CD4-positive, CD25-positive, alpha-beta regulatory T cell (primary cell): Measurements from ENCODE around the gene PDPK1. TPM values are rescaled to one million over a fixed set of nuclear protein-coding genes. Genes with fewer than 3 reads are reported as not detected.

Experiments used
- ATAC-seq, 2 donors: fragments of 150-1000 bp; cut with Tn5 transposase; one replicate each; pipeline ENCODE4 v1.10.0; 2021; ENCODE audit warnings: low read depth in 2 of 2, moderate number of reproducible peaks in 2 of 2, moderate library complexity in 1 of 2
- DNase-seq, 3 donors: peaks; one replicate each; pipeline versions ENCODE4 v3.0.0 to v3.0.0-alpha.2; 2012 to 2022; ENCODE audit warnings: mixed read lengths in 1 of 3
- H3K27ac ChIP-seq: one replicate; pipeline ENCODE4 v1.7.0; 2013; ENCODE audit warnings: mild to moderate bottlenecking, low read length; ENCODE audit not compliant: insufficient read depth, poor library complexity, severe bottlenecking
- H3K27me3 ChIP-seq: one replicate; pipeline ENCODE4 v1.7.0; 2013; ENCODE audit warnings: low read length; ENCODE audit not compliant: control insufficient read depth, insufficient read depth
- H3K36me3 ChIP-seq: one replicate; pipeline ENCODE4 v1.7.0; 2013; ENCODE audit warnings: mild to moderate bottlenecking, low read length, moderate library complexity; ENCODE audit not compliant: control insufficient read depth, insufficient read depth
- H3K4me1 ChIP-seq: 2 replicates; pipeline ENCODE4 v1.7.0; 2013; ENCODE audit warnings: mild to moderate bottlenecking, low read length; ENCODE audit not compliant: insufficient read depth, control insufficient read depth, poor library complexity, severe bottlenecking
- H3K4me3 ChIP-seq: one replicate; pipeline ENCODE4 v1.7.0; 2013; ENCODE audit warnings: low read depth, mild to moderate bottlenecking, low read length, moderate library complexity
- H3K9me3 ChIP-seq, 2 experiments: 1 replicate in 1 of 2; 2 replicates in 1 of 2; pipeline ENCODE4 v1.7.0; 2013; ENCODE audit warnings: low read length in 2 of 2, mild to moderate bottlenecking in 1 of 2, moderate library complexity in 1 of 2; ENCODE audit not compliant: control insufficient read depth in 2 of 2
- H3K27ac Mint-ChIP-seq, 3 donors: one replicate each; pipeline ENCODE4 v1.8.0; 2020 to 2022; ENCODE audit warnings: mild to moderate bottlenecking in 3 of 3, mixed read lengths in 3 of 3, moderate library complexity in 2 of 3
- H3K27me3 Mint-ChIP-seq: one replicate; pipeline ENCODE4 v1.8.0; 2022; ENCODE audit warnings: mild to moderate bottlenecking, mixed read lengths
- H3K36me3 Mint-ChIP-seq: one replicate; pipeline ENCODE4 v1.8.0; 2020; ENCODE audit warnings: mixed read lengths
- H3K4me1 Mint-ChIP-seq, 4 donors: one replicate each; pipeline ENCODE4 v1.8.0; 2020 to 2022; ENCODE audit warnings: mixed read lengths in 4 of 4, mild to moderate bottlenecking in 1 of 4
- H3K4me3 Mint-ChIP-seq, 4 donors: one replicate each; pipeline ENCODE4 v1.8.0; 2020 to 2022; ENCODE audit warnings: mild to moderate bottlenecking in 4 of 4, mixed read lengths in 4 of 4, moderate library complexity in 3 of 4
- H3K9me3 Mint-ChIP-seq, 7 donors: one replicate each; pipeline ENCODE4 v1.8.0; 2020 to 2022; ENCODE audit warnings: mixed read lengths in 7 of 7, mild to moderate bottlenecking in 3 of 7, moderate library complexity in 2 of 7
- polyA plus RNA-seq, 4 donors: library from polyadenylated mRNA; unstranded; fragments of 300-500 nt; fragmentation: Illumina TruSeq; gene quantifications; one replicate each; pipeline ENCODE4 v1.2.3, GENCODE V29; 2021
- total RNA-seq: library from RNA; stranded (reverse); gene quantifications from one replicate; pipeline ENCODE4 v1.2.3, GENCODE V29; 2022

PDPK1 gene
- total RNA-seq (57.4 TPM), polyA plus RNA-seq (10 to 100 TPM; 28.0 to 33.7 (median 30.2) TPM)

GRCh38 chr16:2537451-2538379, at the start of gene PDPK1:
PDPK1 (plus strand) TSS chr16:2538021; CDS start chr16:2538113, 92 bp downstream.
- H3K27me3 Mint-ChIP-seq, result peaks cover 4% of the 10 kb centered on the region
- H3K4me3 Mint-ChIP-seq, result peak within 1 kb of the TSS; percentile 89 to 92 (median 90)
- no peaks in the 10 kb centered on the region for H3K27me3 ChIP-seq
- no peaks in the 10 kb centered on the region for H3K9me3 Mint-ChIP-seq
- no peaks in the 10 kb centered on the region for H3K36me3 ChIP-seq
- peaks cover 4 to 54% (median 31%) of the 10 kb centered on the region in 4 donors for H3K4me1 Mint-ChIP-seq
- DNase-seq (peak; percentile 92 to 97 (median 95)), ATAC-seq (peak; percentile 92)
- peak within 1 kb of the TSS; percentile 78 for H3K4me3 ChIP-seq
- H3K4me1 ChIP-seq, result peaks cover 33% of the 10 kb centered on the region
- H3K36me3 Mint-ChIP-seq, result no peaks in the 10 kb centered on the region
- peak within 1 kb of the TSS; percentile 69 to 94 (median 86) for H3K27ac Mint-ChIP-seq
- H3K9me3 ChIP-seq, result no peaks in the 10 kb centered on the region
- peak within 1 kb of the TSS; percentile 75 for H3K27ac ChIP-seq

- ATAC-seq (no peak), DNase-seq (no peak)
- Mint-ChIP-seq H3K27ac (no peak overlapping the region), H3K4me1 (peaks cover 4 to 16% (median 8%) of the 10 kb centered on the region in 4 donors), H3K4me3 (no peak overlapping the region), H3K9me3 (no peaks in the 10 kb centered on the region), H3K36me3 (no peaks in the 10 kb centered on the region), H3K27me3 (no peaks in the 10 kb centered on the region)
- Histone ChIP-seq H3K36me3 (no peaks in the 10 kb centered on the region), H3K9me3 (no peaks in the 10 kb centered on the region), H3K4me1 (peaks cover 10% of the 10 kb centered on the region), H3K4me3 (no peak overlapping the region), H3K27ac (no peak overlapping the region), H3K27me3 (no peaks in the 10 kb centered on the region)
These were observed 48.2 kb upstream of the PDPK1 start for GRCh38 chr16:2489581-2489980.

- Histone ChIP-seq H3K4me3 (no peak overlapping the region), H3K36me3 (no peaks in the 10 kb centered on the region), H3K9me3 (no peaks in the 10 kb centered on the region), H3K4me1 (peaks cover 10% of the 10 kb centered on the region), H3K27me3 (no peaks in the 10 kb centered on the region), H3K27ac (no peak overlapping the region)
- Mint-ChIP-seq H3K4me1 (peaks cover 4 to 13% (median 8%) of the 10 kb centered on the region in 4 donors), H3K36me3 (no peaks in the 10 kb centered on the region), H3K27ac (no peak overlapping the region), H3K9me3 (no peaks in the 10 kb centered on the region), H3K4me3 (no peak overlapping the region), H3K27me3 (no peaks in the 10 kb centered on the region)
- no peak for DNase-seq
- no peak for ATAC-seq
These were observed 47.4 kb upstream of the PDPK1 start for GRCh38 chr16:2490190-2491105.

- peaks cover 2% of the 10 kb centered on the region for H3K4me1 ChIP-seq
- Mint-ChIP-seq H3K4me1 (peaks cover 2 to 5% (median 2%) of the 10 kb centered on the region in 4 donors), H3K27ac (no peak overlapping the region), H3K27me3 (no peaks in the 10 kb centered on the region), H3K36me3 (no peaks in the 10 kb centered on the region), H3K9me3 (no peaks in the 10 kb centered on the region), H3K4me3 (no peak overlapping the region)
- H3K4me3 ChIP-seq, result no peak overlapping the region
- ATAC-seq (no peak), DNase-seq (no peak)
- no peaks in the 10 kb centered on the region for H3K27me3 ChIP-seq
- peaks cover 3% of the 10 kb centered on the region for H3K36me3 ChIP-seq
- H3K27ac ChIP-seq, result no peak overlapping the region
- H3K9me3 ChIP-seq, result no peaks in the 10 kb centered on the region
These were observed 45.5 kb upstream of the PDPK1 start for GRCh38 chr16:2492292-2492691.

- ATAC-seq (no peak), DNase-seq (no peak)
- Histone ChIP-seq H3K27me3 (no peaks in the 10 kb centered on the region), H3K36me3 (peaks cover 3% of the 10 kb centered on the region), H3K4me3 (no peak overlapping the region), H3K9me3 (no peaks in the 10 kb centered on the region), H3K27ac (no peak overlapping the region), H3K4me1 (no peaks in the 10 kb centered on the region)
- no peaks in the 10 kb centered on the region for H3K9me3 Mint-ChIP-seq
- no peak overlapping the region for H3K27ac Mint-ChIP-seq
- no peak overlapping the region for H3K4me3 Mint-ChIP-seq
- H3K36me3 Mint-ChIP-seq, result no peaks in the 10 kb centered on the region
- peaks cover 0 to 2% (median 0%) of the 10 kb centered on the region in 4 donors for H3K4me1 Mint-ChIP-seq
- H3K27me3 Mint-ChIP-seq, result no peaks in the 10 kb centered on the region
These were observed 44.2 kb upstream of the PDPK1 start for GRCh38 chr16:2493605-2494004.

GRCh38 chr16:2494616-2495015, 43.2 kb upstream of the PDPK1 start:
- peaks cover 3% of the 10 kb centered on the region for H3K36me3 ChIP-seq

GRCh38 chr16:2495041-2495440, 42.8 kb upstream of the PDPK1 start:
- H3K27ac ChIP-seq, result no peak overlapping the region
- H3K27ac Mint-ChIP-seq, result no peak overlapping the region
- H3K4me1 ChIP-seq, result no peaks in the 10 kb centered on the region
- no peak for ATAC-seq
- peaks cover 0 to 2% (median 0%) of the 10 kb centered on the region in 4 donors for H3K4me1 Mint-ChIP-seq
- no peak overlapping the region for H3K4me3 ChIP-seq
- H3K27me3 ChIP-seq, result no peaks in the 10 kb centered on the region
- no peaks in the 10 kb centered on the region for H3K36me3 Mint-ChIP-seq
- H3K9me3 Mint-ChIP-seq, result no peaks in the 10 kb centered on the region
- H3K36me3 ChIP-seq, result peaks cover 3% of the 10 kb centered on the region
- no peak overlapping the region for H3K4me3 Mint-ChIP-seq
- H3K9me3 ChIP-seq, result no peaks in the 10 kb centered on the region
- no peaks in the 10 kb centered on the region for H3K27me3 Mint-ChIP-seq
- DNase-seq, result no peak

More at GRCh38 chr16:2494616-2495015, 43.2 kb upstream of the PDPK1 start:
- H3K36me3 Mint-ChIP-seq, result no peaks in the 10 kb centered on the region
- Histone ChIP-seq H3K4me1 (no peaks in the 10 kb centered on the region), H3K27me3 (no peaks in the 10 kb centered on the region), H3K9me3 (no peaks in the 10 kb centered on the region), H3K27ac (no peak overlapping the region), H3K4me3 (no peak overlapping the region)
- ATAC-seq (no peak), DNase-seq (no peak)
- H3K4me1 Mint-ChIP-seq, result peaks cover 0 to 2% (median 0%) of the 10 kb centered on the region in 4 donors
- H3K27me3 Mint-ChIP-seq, result no peaks in the 10 kb centered on the region
- no peak overlapping the region for H3K4me3 Mint-ChIP-seq
- H3K27ac Mint-ChIP-seq, result no peak overlapping the region
- no peaks in the 10 kb centered on the region for H3K9me3 Mint-ChIP-seq
